HepG2 (cell line): ENCODE results near the gene LYPLA2. TPM values are rescaled to one million over a fixed set of nuclear protein-coding genes. Genes with fewer than 3 reads are reported as not detected.

Experiments
- CHD2 ChIP-seq: IDR thresholded peaks from 2 replicates; pipeline ENCODE4 v1.6.1; 2011; ENCODE audit warnings: low read depth, low read length, improper control_type of control experiment
- FOXC1 ChIP-seq: sonication (generic); formaldehyde crosslinking; IDR thresholded peaks from 2 replicates; pipeline ENCODE4 v1.8.0; 2022; ENCODE audit warnings: mild to moderate bottlenecking, missing genetic modification reagents, borderline replicate concordance
- RARA ChIP-seq: IDR thresholded peaks from 2 replicates; pipeline ENCODE4 v1.6.1; 2016; ENCODE audit warnings: missing genetic modification reagents, missing compliant biosample characterization
- RXRB ChIP-seq: IDR thresholded peaks from 2 replicates; pipeline ENCODE4 v1.6.1; 2016; ENCODE audit warnings: borderline replicate concordance, missing genetic modification reagents, missing compliant biosample characterization
- SIX4 ChIP-seq: sonication (generic); formaldehyde crosslinking; IDR thresholded peaks from 2 replicates; pipeline ENCODE4 v1.4.0; 2020; ENCODE audit warnings: missing genetic modification reagents
- SRF ChIP-seq: IDR thresholded peaks from 2 replicates; pipeline ENCODE4 v1.6.1; 2011; ENCODE audit warnings: mild to moderate bottlenecking, low read depth, low read length, moderate library complexity
- ZNF234 ChIP-seq: sonication (generic); formaldehyde crosslinking; conservative IDR thresholded peaks from 2 replicates; pipeline ENCODE4 v1.5.1; 2020; ENCODE audit warnings: mild to moderate bottlenecking, missing genetic modification reagents
- ZNF235 ChIP-seq: sonication (generic); formaldehyde crosslinking; IDR thresholded peaks from 2 replicates; pipeline ENCODE4 v1.8.1; 2023; ENCODE audit warnings: mild to moderate bottlenecking, missing genetic modification reagents, borderline replicate concordance
- ZNF24 ChIP-seq: fragments of 450-650 bp; IDR thresholded peaks from 2 replicates; pipeline ENCODE4 v1.6.1; 2017; ENCODE audit warnings: antibody characterized with exemption, mild to moderate bottlenecking
- ZNF281 ChIP-seq: sonication (generic); formaldehyde crosslinking; IDR thresholded peaks from 2 replicates; pipeline ENCODE4 v1.4.0; 2020; ENCODE audit warnings: missing genetic modification reagents, borderline replicate concordance
- ZNF333 ChIP-seq: sonication (generic); formaldehyde crosslinking; IDR thresholded peaks from 2 replicates; pipeline ENCODE4 v1.4.0; 2020; ENCODE audit warnings: mild to moderate bottlenecking, missing genetic modification reagents, borderline replicate concordance
- ZNF383 ChIP-seq: sonication (generic); formaldehyde crosslinking; IDR thresholded peaks from 2 replicates; pipeline ENCODE4 v1.4.0; 2020; ENCODE audit warnings: missing genetic modification reagents, mild to moderate bottlenecking, borderline replicate concordance
- ZNF710 ChIP-seq: sonication (generic); formaldehyde crosslinking; IDR thresholded peaks from 2 replicates; pipeline ENCODE4 v1.5.0; 2020; ENCODE audit warnings: mild to moderate bottlenecking, missing genetic modification reagents, borderline replicate concordance
- polyA plus RNA-seq, 8 experiments: library from polyadenylated mRNA; depleted of rRNA in 3 of 8; stranded (reverse) in 7 of 8; unstranded in 1 of 8; fragments of >200 nt; fragmentation: Illumina TruSeq in 4 of 8; extraction: Trizol in 4 of 8; gene quantifications; 2 replicates each; pipeline versions ENCODE4 v1.2.1 to v1.2.3, GENCODE V29; 2011 to 2016; ENCODE audit warnings: low read depth in 4 of 8, missing spikeins in 1 of 8, mixed read lengths in 1 of 8; ENCODE audit not compliant: insufficient read depth in 1 of 8
- total RNA-seq, 5 experiments: library from RNA; depleted of rRNA; stranded (reverse); fragments of >200 nt; fragmentation: Illumina TruSeq; extraction: Trizol; gene quantifications; 2 replicates each; pipeline ENCODE4 v1.2.3, GENCODE V29; 2016; ENCODE audit warnings: low read depth in 1 of 5
- TF ChIP-seq, protein P1 (sequence below): sonication (generic); formaldehyde crosslinking; IDR thresholded peaks from 2 replicates; pipeline ENCODE4 v1.8.0; 2022; ENCODE audit warnings: missing genetic modification reagents, low read depth, mild to moderate bottlenecking, borderline replicate concordance
- TF ChIP-seq, protein P2 (sequence below): sonication (generic); formaldehyde crosslinking; IDR thresholded peaks from 2 replicates; pipeline ENCODE4 v1.5.0; 2020; ENCODE audit warnings: mild to moderate bottlenecking, missing genetic modification reagents, borderline replicate concordance

The LYPLA2 gene
- total and polyA plus RNA-seq, 2 of the 13 experiments (the other 11 are each of a cell fraction or from before 2014, with no cell fraction given): 72.1 to 73.2 TPM

GRCh38 chr1:23772049-23772853, 18.7 kb upstream of the LYPLA2 start (continued):
- no peak for TF ChIP-seq ZNF281 (CRISPR knock-in tag)
- TF ChIP-seq ZNF333 (CRISPR knock-in tag): no peak
- TF ChIP-seq, protein P1, sequence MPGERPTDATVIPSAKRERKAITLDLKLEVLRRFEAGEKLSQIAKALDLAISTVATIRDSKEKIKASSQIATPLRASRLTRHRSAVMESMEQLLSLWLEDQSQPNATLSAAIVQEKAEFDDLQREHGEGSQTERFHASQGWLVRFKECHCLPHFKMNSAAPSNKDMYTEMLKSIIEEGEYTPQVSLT (CRISPR knock-in tag): no peak
- no peak for TF ChIP-seq SRF
- 0 out of 2 replicates have a peak, but pooled peaks have one; percentile 11 for TF ChIP-seq RXRB
- TF ChIP-seq, protein P2, sequence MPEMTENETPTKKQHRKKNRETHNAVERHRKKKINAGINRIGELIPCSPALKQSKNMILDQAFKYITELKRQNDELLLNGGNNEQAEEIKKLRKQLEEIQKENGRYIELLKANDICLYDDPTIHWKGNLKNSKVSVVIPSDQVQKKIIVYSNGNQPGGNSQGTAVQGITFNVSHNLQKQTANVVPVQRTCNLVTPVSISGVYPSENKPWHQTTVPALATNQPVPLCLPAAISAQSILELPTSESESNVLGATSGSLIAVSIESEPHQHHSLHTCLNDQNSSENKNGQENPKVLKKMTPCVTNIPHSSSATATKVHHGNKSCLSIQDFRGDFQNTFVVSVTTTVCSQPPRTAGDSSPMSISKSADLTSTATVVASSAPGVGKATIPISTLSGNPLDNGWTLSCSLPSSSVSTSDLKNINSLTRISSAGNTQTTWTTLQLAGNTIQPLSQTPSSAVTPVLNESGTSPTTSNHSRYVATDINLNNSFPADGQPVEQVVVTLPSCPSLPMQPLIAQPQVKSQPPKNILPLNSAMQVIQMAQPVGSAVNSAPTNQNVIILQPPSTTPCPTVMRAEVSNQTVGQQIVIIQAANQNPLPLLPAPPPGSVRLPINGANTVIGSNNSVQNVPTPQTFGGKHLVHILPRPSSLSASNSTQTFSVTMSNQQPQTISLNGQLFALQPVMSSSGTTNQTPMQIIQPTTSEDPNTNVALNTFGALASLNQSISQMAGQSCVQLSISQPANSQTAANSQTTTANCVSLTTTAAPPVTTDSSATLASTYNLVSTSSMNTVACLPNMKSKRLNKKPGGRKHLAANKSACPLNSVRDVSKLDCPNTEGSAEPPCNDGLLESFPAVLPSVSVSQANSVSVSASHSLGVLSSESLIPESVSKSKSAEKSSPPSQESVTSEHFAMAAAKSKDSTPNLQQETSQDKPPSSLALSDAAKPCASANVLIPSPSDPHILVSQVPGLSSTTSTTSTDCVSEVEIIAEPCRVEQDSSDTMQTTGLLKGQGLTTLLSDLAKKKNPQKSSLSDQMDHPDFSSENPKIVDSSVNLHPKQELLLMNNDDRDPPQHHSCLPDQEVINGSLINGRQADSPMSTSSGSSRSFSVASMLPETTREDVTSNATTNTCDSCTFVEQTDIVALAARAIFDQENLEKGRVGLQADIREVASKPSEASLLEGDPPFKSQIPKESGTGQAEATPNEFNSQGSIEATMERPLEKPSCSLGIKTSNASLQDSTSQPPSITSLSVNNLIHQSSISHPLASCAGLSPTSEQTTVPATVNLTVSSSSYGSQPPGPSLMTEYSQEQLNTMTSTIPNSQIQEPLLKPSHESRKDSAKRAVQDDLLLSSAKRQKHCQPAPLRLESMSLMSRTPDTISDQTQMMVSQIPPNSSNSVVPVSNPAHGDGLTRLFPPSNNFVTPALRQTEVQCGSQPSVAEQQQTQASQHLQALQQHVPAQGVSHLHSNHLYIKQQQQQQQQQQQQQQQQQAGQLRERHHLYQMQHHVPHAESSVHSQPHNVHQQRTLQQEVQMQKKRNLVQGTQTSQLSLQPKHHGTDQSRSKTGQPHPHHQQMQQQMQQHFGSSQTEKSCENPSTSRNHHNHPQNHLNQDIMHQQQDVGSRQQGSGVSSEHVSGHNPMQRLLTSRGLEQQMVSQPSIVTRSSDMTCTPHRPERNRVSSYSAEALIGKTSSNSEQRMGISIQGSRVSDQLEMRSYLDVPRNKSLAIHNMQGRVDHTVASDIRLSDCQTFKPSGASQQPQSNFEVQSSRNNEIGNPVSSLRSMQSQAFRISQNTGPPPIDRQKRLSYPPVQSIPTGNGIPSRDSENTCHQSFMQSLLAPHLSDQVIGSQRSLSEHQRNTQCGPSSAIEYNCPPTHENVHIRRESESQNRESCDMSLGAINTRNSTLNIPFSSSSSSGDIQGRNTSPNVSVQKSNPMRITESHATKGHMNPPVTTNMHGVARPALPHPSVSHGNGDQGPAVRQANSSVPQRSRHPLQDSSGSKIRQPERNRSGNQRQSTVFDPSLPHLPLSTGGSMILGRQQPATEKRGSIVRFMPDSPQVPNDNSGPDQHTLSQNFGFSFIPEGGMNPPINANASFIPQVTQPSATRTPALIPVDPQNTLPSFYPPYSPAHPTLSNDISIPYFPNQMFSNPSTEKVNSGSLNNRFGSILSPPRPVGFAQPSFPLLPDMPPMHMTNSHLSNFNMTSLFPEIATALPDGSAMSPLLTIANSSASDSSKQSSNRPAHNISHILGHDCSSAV (CRISPR knock-in tag): no peak
- no peak for TF ChIP-seq ZNF234
- no peak for TF ChIP-seq RARA (CRISPR knock-in tag)
- no peak for TF ChIP-seq CHD2
- peak; percentile 74; the same call in 1 of the 2 replicates for TF ChIP-seq ZNF24
- no peak for TF ChIP-seq ZNF235 (CRISPR knock-in tag)
- no peak for TF ChIP-seq FOXC1 (CRISPR knock-in tag)
- no peak for TF ChIP-seq ZNF710
- TF ChIP-seq ZNF383 (CRISPR knock-in tag): no peak
- TF ChIP-seq SIX4 (CRISPR knock-in tag): no peak
